ENCODE measurements around the gene ATG4A. TPM values are rescaled to one million over a fixed set of nuclear protein-coding genes. Genes with fewer than 3 reads are reported as not detected.

ATG4A gene
- polyA plus RNA-seq, 1 of the 3 experiments (the other 2 are of a cell fraction), result 4.1 TPM

DNA sequence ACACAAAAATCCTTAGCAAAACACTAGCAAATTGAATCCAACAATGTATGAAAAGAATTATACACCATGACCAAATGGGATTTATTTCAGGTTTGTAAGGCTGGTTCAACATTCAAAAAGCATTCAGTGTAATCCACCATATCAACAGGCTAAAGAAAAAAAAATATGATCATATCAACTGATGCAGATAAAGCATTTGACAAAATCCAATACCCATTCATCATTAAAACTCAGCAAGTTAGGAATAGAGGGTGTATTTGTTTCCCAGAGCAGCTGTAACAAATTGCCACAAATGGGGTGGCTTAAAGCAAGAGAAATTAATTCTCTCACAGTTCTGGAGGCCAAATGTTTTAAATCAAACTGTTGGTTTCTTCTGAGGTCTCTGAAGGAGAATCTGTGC lies 36.0 kb upstream of the ATG4A start:
- Histone ChIP-seq H2AFZ (ENCODE audit: low read depth) (no peak overlapping the region), H3K4me2 (no peak overlapping the region), H3F3A (replicated peaks; ENCODE audit: insufficient read depth) (no peaks in the 10 kb centered on the region), H3K27me3 (ENCODE audit: insufficient read depth) (no peaks in the 10 kb centered on the region; the same call in 1 of the 2 replicates), H3K79me2 (ENCODE audit: insufficient read depth) (no peaks in the 10 kb centered on the region), H3K9ac (no peak overlapping the region), H3K4me3 (ENCODE audit: low read depth in 2 of 2, low read length in 1 of 2) (no peak overlapping the region), H3K27ac (ENCODE audit: low read depth in 2 of 2, low read length in 1 of 2) (no peak overlapping the region), H3K36me3 (replicated peaks in 1 of 2; ENCODE audit: control insufficient read depth in 1 of 2, insufficient read depth in 2 of 2, low read length in 1 of 2) (no peaks in the 10 kb centered on the region), H4K20me1 (ENCODE audit: insufficient read depth) (no peaks in the 10 kb centered on the region), H3K9me2 (no peaks in the 10 kb centered on the region), H3K4me1 (ENCODE audit: control insufficient read depth in 1 of 2, insufficient read depth in 2 of 2, low read depth in 1 of 2, low read length in 1 of 2) (no peaks in the 10 kb centered on the region), H3K9me3 (0 out of 2 replicates have a peak, but pooled peaks cover 3% of the 10 kb centered on the region)
- no peak for TF ChIP-seq RAD21 (IDR thresholded peaks at IDR 0.05; ENCODE audit: low read length)
- no peak for TF ChIP-seq ELF1 (IDR thresholded peaks at IDR 0.05)
- no peak for DNase-seq
- CTCF ChIA-PET, result no interaction called here
- POLR2A ChIA-PET, result no interaction called here

DNA sequence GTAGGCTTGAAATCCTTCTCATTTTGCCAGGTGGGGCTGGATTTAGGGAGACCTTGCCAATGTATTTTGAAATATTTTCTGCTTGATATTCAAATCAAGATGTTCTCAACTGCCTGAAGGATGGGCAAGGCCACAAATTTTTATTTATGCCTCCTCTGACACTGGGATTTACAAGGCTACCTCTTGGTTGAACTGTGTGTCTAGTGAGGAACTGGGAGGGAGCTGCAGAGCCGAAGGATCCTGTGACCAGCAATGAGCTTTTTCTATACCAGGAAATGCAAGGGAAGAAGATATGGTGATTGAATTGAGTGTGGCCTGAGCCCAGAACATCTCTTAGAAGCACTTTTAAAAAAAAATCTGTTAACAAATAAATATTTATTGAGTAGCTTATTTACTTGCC lies 31.8 kb upstream of the ATG4A start:
- no peak overlapping the region for H3K4me2 ChIP-seq
- no peaks in the 10 kb centered on the region for H3K79me2 ChIP-seq (ENCODE audit: insufficient read depth)
- H3K4me3 ChIP-seq (ENCODE audit: low read depth in 2 of 2, low read length in 1 of 2), result no peak overlapping the region
- no peaks in the 10 kb centered on the region for H3K9me3 ChIP-seq
- ChIA-PET CTCF (interaction anchor here (1.1 kb wide), 1 partner anchor 283 kb away, joined by 3 read pairs; the partner anchor contains the start of gene NCBP2L), POLR2A (no interaction called here)
- no peak for DNase-seq
- H3K27ac ChIP-seq (ENCODE audit: low read depth in 2 of 2, low read length in 1 of 2), result no peak overlapping the region
- no peaks in the 10 kb centered on the region for H3F3A ChIP-seq (replicated peaks; ENCODE audit: insufficient read depth)
- 25% methylated on average over 1 of the region's 1 CpG for WGBS (ENCODE audit: low lambda C conversion rate)
- no peak overlapping the region for H3K9ac ChIP-seq
- H3K4me1 ChIP-seq (ENCODE audit: control insufficient read depth in 1 of 2, insufficient read depth in 2 of 2, low read depth in 1 of 2, low read length in 1 of 2), result no peaks in the 10 kb centered on the region
- TF ChIP-seq ELF1 (IDR thresholded peaks at IDR 0.05) (no peak), MEF2A (IDR thresholded peaks at IDR 0.05; ENCODE audit: borderline replicate concordance, low read depth) (no peak), CTCF (IDR thresholded peaks at IDR 0.05) (no peak), GABPA (IDR thresholded peaks at IDR 0.05; ENCODE audit: low read depth) (no peak), RCOR1 (IDR thresholded peaks at IDR 0.05; ENCODE audit: low read length) (no peak), CHD2 (IDR thresholded peaks at IDR 0.05; ENCODE audit: low read length, partially characterized antibody) (no peak), NRF1 (IDR thresholded peaks at IDR 0.05; ENCODE audit: low read depth, low read length) (no peak), FOXM1 (IDR thresholded peaks at IDR 0.05; ENCODE audit: low read depth) (no peak), POLR2AphosphoS5 (IDR thresholded peaks at IDR 0.05; ENCODE audit: low read depth, low read length) (no peak), MXI1 (IDR thresholded peaks at IDR 0.05; ENCODE audit: low read depth, low read length) (no peak), USF2 (IDR thresholded peaks at IDR 0.05; ENCODE audit: borderline replicate concordance, low read depth, low read length) (no peak), SIN3A (IDR thresholded peaks at IDR 0.05; ENCODE audit: borderline replicate concordance, low read depth, low read length) (no peak), YY1 (IDR thresholded peaks at IDR 0.05; ENCODE audit: low read depth) (no peak)
- TF ChIP-seq, protein P1, sequence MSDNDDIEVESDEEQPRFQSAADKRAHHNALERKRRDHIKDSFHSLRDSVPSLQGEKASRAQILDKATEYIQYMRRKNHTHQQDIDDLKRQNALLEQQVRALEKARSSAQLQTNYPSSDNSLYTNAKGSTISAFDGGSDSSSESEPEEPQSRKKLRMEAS (IDR thresholded peaks at IDR 0.05; ENCODE audit: low read depth), result no peak
- no peaks in the 10 kb centered on the region for H4K20me1 ChIP-seq (ENCODE audit: insufficient read depth)
- H3K36me3 ChIP-seq (replicated peaks in 1 of 2; ENCODE audit: control insufficient read depth in 1 of 2, insufficient read depth in 2 of 2, low read length in 1 of 2), result no peaks in the 10 kb centered on the region
- no peaks in the 10 kb centered on the region; the same call in 1 of the 2 replicates for H3K27me3 ChIP-seq (ENCODE audit: insufficient read depth)
- H3K9me2 ChIP-seq, result no peaks in the 10 kb centered on the region
- no peak overlapping the region for H2AFZ ChIP-seq (ENCODE audit: low read depth)
